Measurements from ENCODE around the gene ZNF177.

DNA sequence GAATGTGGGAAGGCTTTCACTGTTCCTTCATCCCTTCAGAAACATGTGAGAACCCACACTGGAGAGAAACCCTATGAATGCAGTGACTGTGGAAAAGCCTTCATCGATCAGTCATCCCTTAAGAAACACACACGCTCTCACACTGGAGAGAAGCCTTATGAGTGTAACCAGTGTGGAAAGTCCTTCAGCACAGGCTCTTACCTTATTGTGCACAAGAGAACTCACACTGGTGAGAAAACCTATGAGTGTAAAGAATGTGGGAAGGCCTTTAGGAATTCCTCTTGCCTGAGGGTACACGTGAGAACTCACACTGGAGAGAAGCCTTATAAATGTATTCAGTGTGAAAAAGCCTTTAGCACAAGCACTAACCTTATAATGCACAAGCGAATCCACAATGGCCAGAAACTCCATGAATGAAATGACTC is 18.6 kb downstream of the ZNF177 start:
- TF ChIP-seq, protein P1, sequence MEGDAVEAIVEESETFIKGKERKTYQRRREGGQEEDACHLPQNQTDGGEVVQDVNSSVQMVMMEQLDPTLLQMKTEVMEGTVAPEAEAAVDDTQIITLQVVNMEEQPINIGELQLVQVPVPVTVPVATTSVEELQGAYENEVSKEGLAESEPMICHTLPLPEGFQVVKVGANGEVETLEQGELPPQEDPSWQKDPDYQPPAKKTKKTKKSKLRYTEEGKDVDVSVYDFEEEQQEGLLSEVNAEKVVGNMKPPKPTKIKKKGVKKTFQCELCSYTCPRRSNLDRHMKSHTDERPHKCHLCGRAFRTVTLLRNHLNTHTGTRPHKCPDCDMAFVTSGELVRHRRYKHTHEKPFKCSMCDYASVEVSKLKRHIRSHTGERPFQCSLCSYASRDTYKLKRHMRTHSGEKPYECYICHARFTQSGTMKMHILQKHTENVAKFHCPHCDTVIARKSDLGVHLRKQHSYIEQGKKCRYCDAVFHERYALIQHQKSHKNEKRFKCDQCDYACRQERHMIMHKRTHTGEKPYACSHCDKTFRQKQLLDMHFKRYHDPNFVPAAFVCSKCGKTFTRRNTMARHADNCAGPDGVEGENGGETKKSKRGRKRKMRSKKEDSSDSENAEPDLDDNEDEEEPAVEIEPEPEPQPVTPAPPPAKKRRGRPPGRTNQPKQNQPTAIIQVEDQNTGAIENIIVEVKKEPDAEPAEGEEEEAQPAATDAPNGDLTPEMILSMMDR (IDR thresholded peaks at IDR 0.05; ENCODE audit: borderline replicate concordance, extremely low read depth, low read length, poor library complexity, severe bottlenecking), result no peak
- TF ChIP-seq EZH2 (IDR thresholded peaks at IDR 0.05; ENCODE audit: borderline replicate concordance, low read depth, low read length, severe bottlenecking), result no peak

All from DND-41 (cell line).